Stimulated activated naive CD8-positive, alpha-beta T cell treated with anti-CD3 and anti-CD28 coated beads, Interleukin-15, Interleukin-2, amounts not matched to agents 100 U/mL and 50 U/mL, for 24 hours (primary cell): ENCODE measurements around the gene PNMA6A.
"Not testable (repeated sequence)": the region's sequence is repeated elsewhere in the genome, so short reads cannot be mapped to it uniquely, and the experiment has no call there.

Source experiments
- ATAC-seq: fragments of 150-1000 bp; cut with Tn5 transposase; one replicate; pipeline ENCODE4 v1.10.0; 2021
- DNase-seq: peaks from one replicate; pipeline ENCODE4 v3.0.0; 2021

PNMA6A gene

DNA sequence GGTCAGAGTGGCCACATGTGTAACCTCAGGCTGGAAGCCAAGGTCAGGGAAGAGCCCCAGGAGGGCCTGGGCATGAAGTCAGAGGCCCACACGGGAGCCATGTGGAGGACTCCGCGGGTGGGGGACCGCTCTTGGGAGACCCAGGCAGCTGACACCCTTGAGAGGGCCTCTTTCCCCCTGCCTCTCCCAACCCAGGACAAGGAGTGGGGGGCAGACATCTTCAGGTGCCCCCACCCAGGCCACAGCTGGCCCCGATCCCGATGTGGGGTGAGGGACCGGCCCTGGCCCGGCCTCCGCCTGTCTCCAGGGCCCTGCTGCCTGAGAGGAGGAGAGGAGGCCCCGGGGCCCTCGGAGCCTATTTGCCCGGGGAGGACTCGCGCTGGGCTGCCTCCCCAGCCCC is 3.1 kb downstream of the PNMA6A start:
- ATAC-seq = no peak
- DNase-seq = no peak

DNA sequence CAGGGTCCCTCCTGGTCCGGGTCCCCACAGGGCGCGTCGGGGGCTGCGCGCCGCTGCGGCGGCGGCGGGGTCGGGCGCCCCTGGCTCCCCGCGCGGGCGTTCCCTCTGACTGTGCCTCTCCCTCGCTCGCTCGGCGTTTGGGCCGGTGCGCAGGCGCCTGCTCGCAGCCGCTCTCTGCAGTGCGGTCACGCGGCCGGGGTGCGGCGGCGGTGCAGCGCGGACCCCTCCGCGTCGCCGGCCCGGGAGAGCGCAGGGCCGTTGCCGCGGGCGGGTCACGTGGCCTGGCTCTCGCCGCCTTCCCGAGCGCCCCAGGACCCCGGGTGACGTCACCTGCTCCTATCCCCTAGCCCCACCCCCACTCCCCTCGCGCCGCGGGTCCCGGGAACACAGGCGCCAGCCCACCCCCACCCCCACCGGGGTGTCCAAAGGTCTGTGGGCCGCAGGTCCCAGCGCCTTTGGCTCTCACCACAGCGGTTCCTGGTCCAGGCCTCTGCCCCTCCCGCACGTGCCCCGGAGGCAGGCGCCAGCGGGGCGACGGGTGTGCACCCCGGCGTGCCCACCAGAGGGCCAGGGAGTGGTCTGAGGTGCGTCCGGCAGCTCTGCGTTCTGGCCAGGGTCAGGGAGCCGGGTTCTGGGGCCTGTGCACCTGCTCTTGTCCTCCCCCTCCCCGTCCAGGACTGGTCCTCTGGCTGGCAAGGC is 5.3 kb downstream of the PNMA6A start:
- not testable (repeated sequence) for DNase-seq
- peak; percentile 69 for ATAC-seq

DNA sequence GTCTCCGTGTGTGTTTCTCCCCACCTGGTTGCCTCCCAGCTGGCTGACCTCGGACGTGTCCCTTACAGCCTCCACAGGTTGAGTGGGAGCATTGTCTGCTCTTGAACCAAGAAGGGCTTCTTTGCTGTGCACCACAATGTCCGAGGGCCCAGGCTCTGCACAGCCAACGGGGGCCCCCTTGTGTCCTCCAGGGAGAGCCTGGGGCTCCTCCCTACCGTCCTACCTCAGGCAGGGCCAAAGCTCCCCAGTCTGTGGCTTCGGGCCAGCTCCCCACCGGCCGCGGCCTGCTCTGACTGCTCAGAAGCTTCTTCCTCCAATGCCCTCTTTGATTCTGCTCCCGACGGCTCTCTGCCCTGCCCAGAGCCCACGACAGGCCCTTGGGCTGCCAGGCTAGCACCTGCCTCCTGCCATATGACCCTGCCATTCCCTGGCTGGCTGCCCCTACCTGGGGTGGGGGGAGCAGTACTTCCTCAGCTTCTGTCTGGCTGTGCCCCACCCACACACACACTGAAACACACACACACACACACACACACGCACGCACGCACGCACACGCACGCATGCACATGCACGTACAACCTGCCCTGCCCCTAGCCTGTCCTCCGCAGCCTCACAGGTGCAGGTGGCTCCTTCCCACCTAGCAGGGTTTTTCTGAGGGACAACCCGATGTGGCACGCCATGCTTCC is 11.1 kb downstream of the PNMA6A start:
- ATAC-seq, DNase-seq: not testable (repeated sequence)

DNA sequence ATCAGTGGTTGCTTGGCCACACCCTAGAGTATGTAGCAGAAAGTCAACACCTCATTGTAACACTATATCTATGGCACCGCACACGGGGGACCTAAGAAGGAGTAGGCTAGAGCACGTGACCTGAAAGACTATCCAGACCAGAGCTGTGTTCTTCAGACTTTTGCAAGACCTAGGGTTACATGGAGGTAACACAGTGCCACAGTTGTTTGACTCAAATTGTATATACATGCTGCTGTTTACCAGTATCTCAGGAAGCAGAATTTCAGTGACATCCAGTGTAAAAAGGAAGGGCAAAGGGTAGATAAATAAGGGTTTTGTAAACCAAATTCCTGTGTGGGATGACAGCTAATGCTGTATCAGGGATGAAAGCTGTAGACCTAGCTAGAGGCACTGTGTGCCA is 30.2 kb downstream of the PNMA6A start:
- ATAC-seq = no peak
- no peak for DNase-seq

DNA sequence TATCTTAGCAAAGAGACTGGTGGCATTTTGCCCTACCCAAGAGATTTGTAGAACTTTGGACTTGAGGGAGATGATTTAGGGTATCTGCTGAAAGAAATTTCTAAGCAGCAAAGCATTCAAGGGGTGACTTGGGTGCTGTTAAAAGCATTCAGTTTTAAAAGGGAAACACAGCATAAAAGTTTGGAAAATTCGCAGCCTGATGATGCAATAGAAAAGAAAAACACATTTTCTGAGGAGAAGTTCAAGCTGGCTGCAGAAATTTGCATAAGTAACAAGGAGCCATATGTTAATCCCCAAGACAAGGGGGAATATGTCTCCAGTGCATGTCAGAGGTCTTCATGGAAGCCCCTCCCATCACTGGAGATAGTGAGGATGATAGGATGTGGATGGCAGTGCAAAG is 32.7 kb downstream of the PNMA6A start:
- not testable (repeated sequence) for ATAC-seq, DNase-seq

DNA sequence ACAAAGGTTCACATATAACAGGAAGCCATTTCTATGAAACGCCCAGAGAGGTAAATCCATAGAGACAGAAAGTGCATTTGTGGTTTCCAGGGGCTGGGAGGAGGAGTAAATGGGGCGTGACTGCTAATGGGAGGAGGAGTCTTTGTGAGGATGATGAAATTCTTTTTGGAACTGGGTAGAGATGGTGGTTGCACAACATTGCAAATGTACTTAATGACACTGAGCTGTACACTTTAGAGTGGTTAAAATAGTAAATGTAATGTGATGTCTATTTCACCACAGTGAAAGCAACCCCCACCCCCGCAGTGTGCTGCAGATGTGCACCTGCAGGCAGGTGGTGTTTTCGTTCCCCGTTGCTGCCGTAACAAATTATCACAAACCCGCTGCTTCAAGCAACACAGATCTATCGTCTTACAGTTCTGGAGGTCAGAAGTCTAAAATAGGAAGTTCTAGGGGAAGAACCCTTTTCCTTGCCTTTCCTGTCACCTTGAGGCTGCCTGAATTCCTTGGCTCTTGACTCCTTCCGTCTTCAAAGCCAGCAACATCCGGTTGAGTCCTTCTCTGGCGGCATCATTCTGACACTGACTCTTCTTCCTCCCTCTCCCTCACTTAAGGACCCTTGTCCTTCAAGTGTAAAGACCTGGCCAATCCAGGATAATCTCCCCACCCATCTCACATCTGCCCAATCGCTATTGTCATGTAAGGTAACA is 34.0 kb downstream of the PNMA6A start:
- ATAC-seq, DNase-seq: not testable (repeated sequence)

DNA sequence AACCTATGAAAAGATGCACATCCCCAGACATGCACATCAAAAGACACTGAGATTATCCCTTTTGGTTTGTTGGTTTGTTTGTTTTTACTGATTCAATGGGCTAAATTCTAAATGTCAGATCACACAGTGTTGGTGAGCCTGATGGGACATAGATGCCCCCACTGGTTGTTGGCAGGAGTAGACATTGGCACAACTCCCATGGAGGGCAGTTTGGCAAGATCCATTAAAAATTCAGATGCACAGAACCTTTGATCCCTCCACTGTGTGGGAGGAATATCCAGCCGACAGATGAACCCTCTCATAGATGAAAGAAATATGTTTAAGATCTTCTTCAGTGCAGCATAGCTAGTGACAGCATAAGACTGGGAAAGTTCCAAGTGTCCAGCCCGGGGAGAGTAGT is 38.5 kb downstream of the PNMA6A start:
- ATAC-seq = not testable (repeated sequence)

DNA sequence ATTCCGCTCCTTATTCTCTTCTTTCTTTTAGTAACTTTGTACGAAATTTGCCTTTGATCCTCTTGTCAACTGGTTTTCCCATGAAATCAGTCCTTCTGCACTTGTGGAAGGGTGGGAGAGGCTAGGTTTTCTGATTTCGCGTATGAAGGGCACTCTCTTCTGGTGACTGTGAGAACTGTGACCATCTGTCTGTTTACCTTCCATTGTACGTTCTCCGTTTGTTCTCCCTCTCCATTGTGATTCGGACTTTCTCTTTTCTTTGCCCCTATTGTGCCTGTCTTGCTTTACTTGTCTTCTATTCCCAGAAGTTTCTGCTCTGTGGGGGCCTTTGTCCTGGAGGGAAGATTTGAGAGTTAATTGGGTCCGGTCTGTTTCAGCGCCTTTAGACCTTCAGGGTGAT is 41.6 kb downstream of the PNMA6A start:
- not testable (repeated sequence) for DNase-seq, ATAC-seq

More for the DNA sequence above, 38.5 kb downstream of the PNMA6A start:
- DNase-seq = not testable (repeated sequence)

DNA sequence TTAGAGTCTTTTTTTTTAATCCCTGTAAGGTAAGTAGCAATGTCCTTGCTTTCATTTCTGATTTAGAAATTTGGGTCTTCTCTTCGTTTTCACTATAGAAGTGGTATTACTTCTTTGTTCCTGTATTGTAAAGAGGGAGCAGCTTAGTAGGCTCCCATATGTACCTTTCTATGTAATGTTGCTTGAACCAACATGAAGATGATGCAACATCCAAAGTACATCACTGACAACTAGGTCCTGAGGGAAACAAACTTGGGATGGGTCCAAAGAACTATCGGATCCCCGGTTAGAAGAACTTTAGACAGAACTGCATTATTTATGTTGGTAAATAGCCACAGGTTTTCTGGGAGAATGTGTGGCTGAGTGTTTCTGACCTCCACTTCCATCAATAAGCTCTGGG is 45.5 kb downstream of the PNMA6A start:
- not testable (repeated sequence) for ATAC-seq, DNase-seq

DNA sequence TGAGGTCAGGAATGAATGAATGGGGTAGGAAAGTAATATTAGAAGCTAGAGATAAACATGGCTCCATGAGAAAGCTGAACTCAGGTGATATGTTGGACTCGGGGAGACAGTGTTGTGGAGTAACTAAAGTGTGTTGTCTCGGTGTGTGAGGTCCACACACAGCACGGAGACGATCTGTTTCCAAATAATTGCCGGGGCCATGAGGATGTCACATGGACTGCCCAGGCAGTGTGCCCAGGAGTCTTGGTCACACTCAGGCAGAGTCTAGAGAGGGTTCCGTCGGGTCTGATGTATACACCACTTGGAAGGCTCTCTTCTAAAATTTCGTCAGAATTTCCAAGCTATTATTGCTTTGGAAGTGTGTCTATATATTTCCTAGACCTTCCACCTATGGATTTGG is 48.0 kb downstream of the PNMA6A start:
- DNase-seq, ATAC-seq: not testable (repeated sequence)

DNA sequence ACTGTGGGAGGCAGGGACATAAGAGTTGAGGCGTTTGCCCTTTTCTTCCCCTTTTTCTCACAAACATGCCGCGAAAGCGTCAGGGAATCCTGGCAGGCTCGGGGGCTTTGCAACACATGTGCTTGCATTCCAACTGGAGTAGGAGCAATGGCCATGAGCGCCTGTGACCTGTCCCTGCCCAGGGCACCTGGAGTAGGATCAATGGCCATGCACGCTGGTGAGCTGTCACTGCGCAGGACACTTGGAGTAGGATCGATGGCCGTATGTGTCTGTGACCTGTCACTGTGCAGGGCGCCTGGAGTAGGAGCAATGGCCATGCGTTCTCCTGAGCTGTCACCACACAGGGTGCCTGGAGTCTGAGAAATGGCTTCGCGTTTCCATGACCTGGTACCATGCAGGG is 51.2 kb downstream of the PNMA6A start:
- DNase-seq = not testable (repeated sequence)

More for the DNA sequence above, 51.2 kb downstream of the PNMA6A start:
- ATAC-seq = not testable (repeated sequence)
